Muscle of leg (tissue), 16 donors: Measurements from ENCODE around the gene ACSM4. TPM values are rescaled to one million over a fixed set of nuclear protein-coding genes. Genes with fewer than 3 reads are reported as not detected.
"Not testable (repeated sequence)": the region's sequence is repeated elsewhere in the genome, so short reads cannot be mapped to it uniquely, and the experiment has no call there.

Experiments used
- DNase-seq: peaks from one replicate; pipeline ENCODE4 v3.0.0; 2013
- H3K27ac ChIP-seq: one replicate; pipeline ENCODE4 v1.5.1; 2013; ENCODE audit warnings: mild to moderate bottlenecking, low read length, control low read depth
- H3K27me3 ChIP-seq: one replicate; pipeline ENCODE4 v1.6.1; 2013; ENCODE audit warnings: low read length; ENCODE audit not compliant: control insufficient read depth, insufficient read depth
- H3K36me3 ChIP-seq: one replicate; pipeline ENCODE4 v1.6.1; 2013; ENCODE audit warnings: low read length; ENCODE audit not compliant: control insufficient read depth, insufficient read depth
- H3K4me1 ChIP-seq: one replicate; pipeline ENCODE4 v1.6.1; 2013; ENCODE audit warnings: low read length; ENCODE audit not compliant: control insufficient read depth, insufficient read depth
- H3K4me3 ChIP-seq: one replicate; pipeline ENCODE4 v1.5.1; 2013; ENCODE audit warnings: low read length, control low read depth
- H3K9me3 ChIP-seq: replicated peaks from 2 replicates; pipeline ENCODE4 v1.6.1; 2013; ENCODE audit warnings: low read depth, low read length; ENCODE audit not compliant: control insufficient read depth
- WGBS: methylation state at CpG from one replicate; pipeline ENCODE4 v1.1.5; 2013; ENCODE audit warnings: missing lambda C conversion rate; ENCODE audit not compliant: insufficient coverage; 5-methylcytosine and 5-hydroxymethylcytosine counted together
- long read RNA-seq, 11 donors: transcript quantifications; one replicate each; lab custom pipeline, GENCODE V29; 2026
- polyA plus RNA-seq, 8 donors: library from polyadenylated mRNA; unstranded; fragments of 120-200 nt; gene quantifications; one replicate each; pipeline versions ENCODE4 v1.2.1 to v1.2.3, GENCODE V29; 2013; ENCODE audit warnings: inconsistent platforms in 1 of 8, low replicate concordance in 1 of 8; ENCODE audit not compliant: insufficient read length in 8 of 8, insufficient read depth in 1 of 8
- total RNA-seq: library from RNA; stranded (reverse); fragments of 120-200 nt; gene quantifications from one replicate; pipeline ENCODE4 v1.2.4, GENCODE V29; 2013

The ACSM4 gene, protein sequence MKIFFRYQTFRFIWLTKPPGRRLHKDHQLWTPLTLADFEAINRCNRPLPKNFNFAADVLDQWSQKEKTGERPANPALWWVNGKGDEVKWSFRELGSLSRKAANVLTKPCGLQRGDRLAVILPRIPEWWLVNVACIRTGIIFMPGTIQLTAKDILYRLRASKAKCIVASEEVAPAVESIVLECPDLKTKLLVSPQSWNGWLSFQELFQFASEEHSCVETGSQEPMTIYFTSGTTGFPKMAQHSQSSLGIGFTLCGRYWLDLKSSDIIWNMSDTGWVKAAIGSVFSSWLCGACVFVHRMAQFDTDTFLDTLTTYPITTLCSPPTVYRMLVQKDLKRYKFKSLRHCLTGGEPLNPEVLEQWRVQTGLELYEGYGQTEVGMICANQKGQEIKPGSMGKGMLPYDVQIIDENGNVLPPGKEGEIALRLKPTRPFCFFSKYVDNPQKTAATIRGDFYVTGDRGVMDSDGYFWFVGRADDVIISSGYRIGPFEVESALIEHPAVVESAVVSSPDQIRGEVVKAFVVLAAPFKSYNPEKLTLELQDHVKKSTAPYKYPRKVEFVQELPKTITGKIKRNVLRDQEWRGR
- not detected for total RNA-seq
- under 1 TPM in 7 of 8 donors, not detected in 1; 0.07 to 0.19 (median 0.11) TPM for polyA plus RNA-seq
- long read RNA-seq, donor 1: 0 reads
- long read RNA-seq, donor 2: 0 reads
- long read RNA-seq, donor 3: 0 reads
- long read RNA-seq, donor 4: 0 reads
- long read RNA-seq, donor 5, partial matches to known transcripts: 5 of 10 reads
- long read RNA-seq, donor 5, other reads (novel, unspliced or antisense): 5 of 10 reads
- long read RNA-seq, donor 6: 0 reads
- long read RNA-seq, donor 7: 0 reads
- long read RNA-seq, donor 8: 0 reads
- long read RNA-seq, donor 9: 0 reads
- long read RNA-seq, donor 10: 0 reads
- long read RNA-seq, donor 11: 0 reads

DNA sequence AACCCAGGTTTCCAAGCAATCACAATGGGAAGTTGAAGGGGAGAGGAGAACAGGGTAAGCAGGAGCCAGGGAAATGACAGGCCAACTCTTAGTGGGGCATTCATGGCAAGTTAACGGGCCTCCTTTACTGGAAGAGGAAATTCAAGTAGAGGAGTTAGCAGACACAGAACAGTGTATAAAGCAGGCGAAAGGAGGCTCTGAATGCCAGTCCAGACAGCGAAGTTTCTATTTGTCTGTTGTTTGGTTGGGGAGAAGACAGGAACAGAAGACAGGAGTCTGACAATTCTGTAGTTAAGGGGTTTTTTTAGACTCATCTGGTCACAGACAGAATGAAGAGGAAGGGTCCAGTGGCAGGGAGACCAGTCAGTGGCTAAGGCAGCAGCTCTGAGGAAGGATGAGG, at the start of gene ACSM4:
Gene ACSM4, plus strand, starts transcription at position 301 of the 400 bp plus-strand sequence. CDS start 260 bp downstream, outside the sequence.
- H3K27me3 ChIP-seq: no peaks in the 10 kb centered on the region
- no peak within 1 kb of the TSS for H3K27ac ChIP-seq
- no peaks in the 10 kb centered on the region for H3K9me3 ChIP-seq
- WGBS: 69% methylated on average over 3 of the region's 3 CpGs
- no peaks in the 10 kb centered on the region for H3K36me3 ChIP-seq
- no peak within 1 kb of the TSS for H3K4me3 ChIP-seq
- no peak for DNase-seq
- no peaks in the 10 kb centered on the region for H3K4me1 ChIP-seq

DNA sequence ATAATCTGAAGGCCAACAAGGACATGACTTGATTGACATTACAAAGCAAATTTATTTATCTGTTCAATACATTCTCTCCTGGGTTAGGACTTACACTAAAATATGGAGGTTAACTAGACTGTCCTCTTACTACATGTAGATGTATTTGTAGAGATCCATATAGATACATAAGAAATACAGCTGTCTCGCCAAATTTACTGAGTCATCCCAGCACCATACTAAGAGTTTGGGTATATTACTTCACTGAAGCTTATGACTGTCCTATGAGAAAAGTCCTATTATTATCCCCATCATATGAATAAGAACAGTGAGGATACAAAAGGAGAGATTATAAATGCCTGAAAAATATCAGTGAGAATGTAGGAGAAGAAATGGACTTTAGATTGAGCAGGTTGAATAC, 44.8 kb upstream of the ACSM4 start:
- H3K36me3 ChIP-seq: no peaks in the 10 kb centered on the region
- no peak overlapping the region for H3K4me3 ChIP-seq
- no peak overlapping the region for H3K27ac ChIP-seq
- WGBS: no CpG with 5 or more reads among the region's 1 CpG
- no peak for DNase-seq
- H3K27me3 ChIP-seq: no peaks in the 10 kb centered on the region
- no peaks in the 10 kb centered on the region for H3K9me3 ChIP-seq
- no peaks in the 10 kb centered on the region for H3K4me1 ChIP-seq

DNA sequence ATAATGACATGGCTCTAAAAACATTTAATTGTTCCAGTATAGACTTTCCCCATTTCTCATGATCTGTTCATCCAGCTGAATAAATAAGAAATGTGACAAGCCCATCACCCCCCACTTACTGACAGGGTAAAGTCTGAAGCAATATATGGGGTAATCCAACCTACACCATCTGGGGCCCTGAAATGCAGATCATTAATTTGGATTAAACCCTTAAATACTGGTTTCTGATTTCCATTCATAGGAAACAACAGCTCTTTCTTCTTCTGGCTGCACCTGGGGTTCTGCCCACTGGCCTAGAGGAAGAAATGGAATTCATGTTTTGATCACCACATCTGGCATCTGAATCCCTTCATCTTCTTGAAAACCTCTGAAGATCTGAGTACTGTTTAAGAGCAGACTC, 39.3 kb upstream of the ACSM4 start:
- no peaks in the 10 kb centered on the region for H3K4me1 ChIP-seq
- no peak overlapping the region for H3K27ac ChIP-seq
- DNase-seq: no peak
- no peaks in the 10 kb centered on the region for H3K27me3 ChIP-seq
- H3K36me3 ChIP-seq: no peaks in the 10 kb centered on the region
- no peak overlapping the region for H3K4me3 ChIP-seq
- H3K9me3 ChIP-seq: no peaks in the 10 kb centered on the region

DNA sequence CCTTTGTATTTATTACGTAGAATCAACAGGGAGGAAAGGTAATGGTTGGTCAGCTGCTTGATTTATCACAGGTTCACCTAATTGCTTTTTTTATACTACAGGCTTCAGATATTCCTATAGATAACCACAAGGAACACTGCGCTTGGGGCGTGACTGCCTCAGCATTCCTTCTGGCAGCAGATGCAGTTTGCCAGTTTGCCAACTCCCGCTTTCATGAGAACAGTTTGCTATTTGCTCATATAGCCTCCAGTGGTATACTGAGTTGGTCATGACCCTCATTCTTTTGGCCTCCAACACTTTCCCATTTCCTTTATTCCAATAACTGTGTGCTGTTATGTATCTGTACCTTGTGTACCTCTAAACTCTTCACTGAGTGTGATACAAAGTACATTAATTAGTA, 38.6 kb upstream of the ACSM4 start:
- H3K36me3 ChIP-seq: no peaks in the 10 kb centered on the region
- no peak overlapping the region for H3K4me3 ChIP-seq
- no peaks in the 10 kb centered on the region for H3K9me3 ChIP-seq
- no peaks in the 10 kb centered on the region for H3K4me1 ChIP-seq
- H3K27ac ChIP-seq: no peak overlapping the region
- no CpG with 5 or more reads among the region's 4 CpGs for WGBS
- DNase-seq: no peak
- H3K27me3 ChIP-seq: no peaks in the 10 kb centered on the region

DNA sequence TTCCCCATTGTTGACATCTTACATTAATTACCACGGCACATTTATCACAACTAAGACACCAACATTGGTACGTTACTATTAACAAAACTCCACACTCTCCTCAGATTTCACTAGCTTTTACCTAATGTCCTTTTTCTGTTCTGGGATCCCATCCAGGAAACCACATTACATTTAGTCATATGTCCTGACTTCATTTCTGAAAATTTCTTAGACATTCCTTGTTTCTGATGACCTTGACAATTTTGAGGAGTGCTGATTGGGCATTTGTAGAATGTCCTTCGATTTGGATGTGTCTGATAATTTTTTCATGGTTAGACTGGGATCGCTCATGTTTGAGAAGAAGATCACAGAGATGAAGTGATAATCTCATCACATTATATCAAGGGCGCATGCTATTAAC, 34.6 kb upstream of the ACSM4 start:
- no peak overlapping the region for H3K27ac ChIP-seq
- 39% methylated on average over 2 of the region's 5 CpGs for WGBS
- no peaks in the 10 kb centered on the region for H3K4me1 ChIP-seq
- H3K9me3 ChIP-seq: no peaks in the 10 kb centered on the region
- peak; percentile 1 for DNase-seq
- no peaks in the 10 kb centered on the region for H3K27me3 ChIP-seq
- no peaks in the 10 kb centered on the region for H3K36me3 ChIP-seq
- no peak overlapping the region for H3K4me3 ChIP-seq

DNA sequence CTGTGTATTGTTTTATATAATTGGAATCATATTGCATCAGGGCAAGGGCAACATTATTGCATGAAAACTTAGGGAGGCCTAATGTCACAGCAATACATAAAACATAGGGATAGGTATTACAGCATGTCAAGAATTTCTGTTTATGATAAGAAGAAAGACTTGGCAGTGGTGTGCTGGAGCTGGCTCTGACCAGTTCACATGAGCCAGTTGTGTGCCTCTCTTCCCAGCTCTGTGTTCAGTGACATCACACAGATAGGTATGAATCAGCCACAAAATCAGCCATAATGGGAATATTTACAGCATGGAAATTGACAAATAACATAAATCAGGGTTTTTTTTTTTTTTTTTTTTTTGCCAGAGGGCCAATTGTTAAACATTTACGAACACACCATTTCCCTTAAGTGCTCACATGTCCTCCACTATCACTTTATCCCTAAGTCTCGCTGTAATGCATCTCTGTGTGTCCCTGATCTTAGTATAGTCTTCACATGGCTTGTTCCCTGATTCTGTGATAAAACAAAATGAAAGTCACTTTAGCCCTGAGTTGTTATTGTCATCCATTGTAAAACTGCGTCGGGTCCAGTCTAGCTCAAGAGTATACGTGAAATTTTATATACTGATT, 31.9 kb upstream of the ACSM4 start:
- Histone ChIP-seq H3K27me3 (no peaks in the 10 kb centered on the region), H3K36me3 (no peaks in the 10 kb centered on the region), H3K27ac (no peak overlapping the region), H3K4me3 (no peak overlapping the region), H3K4me1 (no peaks in the 10 kb centered on the region), H3K9me3 (no peaks in the 10 kb centered on the region)
- 100% methylated on average over 2 of the region's 5 CpGs for whole genome bisulfite sequencing
- no peak for DNase-seq

DNA sequence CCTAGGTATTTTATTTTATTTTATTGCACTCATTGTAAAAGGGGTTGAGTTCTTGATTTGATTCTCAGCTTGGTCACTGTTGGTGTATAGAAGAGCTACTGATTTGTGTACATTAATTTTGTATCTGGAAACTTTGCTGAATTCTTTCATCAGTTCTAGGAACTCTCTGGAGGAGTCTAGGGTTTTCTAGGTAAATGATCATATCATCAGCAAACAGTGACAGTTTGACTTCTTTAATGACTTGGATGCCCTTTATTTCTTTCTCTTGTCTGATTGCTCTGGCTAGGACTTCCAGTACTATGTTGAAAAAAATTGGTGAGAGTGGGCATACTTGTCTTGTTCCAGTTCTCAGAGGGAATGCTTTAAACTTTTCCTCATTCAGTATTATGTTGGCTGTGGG, 28.4 kb upstream of the ACSM4 start:
- H3K27me3 ChIP-seq, DNase-seq, H3K27ac ChIP-seq, H3K4me3 ChIP-seq, H3K9me3 ChIP-seq, H3K36me3 ChIP-seq, H3K4me1 ChIP-seq: not testable (repeated sequence)

DNA sequence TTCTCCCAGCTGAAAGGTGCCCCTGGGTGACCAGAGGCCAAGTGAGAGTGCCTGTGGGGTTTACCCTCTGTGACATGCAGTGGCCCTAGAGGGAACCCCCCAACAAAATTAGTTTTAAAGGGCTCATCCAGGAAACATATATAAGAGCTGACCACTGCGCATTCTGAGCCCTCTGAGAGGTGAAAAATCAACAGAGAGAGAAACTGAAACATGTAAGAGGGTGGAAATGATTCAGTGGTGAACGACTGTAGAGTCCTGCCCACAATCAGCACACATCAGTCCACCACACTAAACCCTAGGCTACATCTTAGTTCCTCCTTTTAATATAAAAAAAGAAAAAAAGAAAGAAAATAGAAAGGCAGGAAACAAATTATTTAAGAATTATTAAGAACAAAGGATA, 21.0 kb upstream of the ACSM4 start:
- Histone ChIP-seq H3K27me3 (no peaks in the 10 kb centered on the region), H3K27ac (no peak overlapping the region), H3K36me3 (no peaks in the 10 kb centered on the region), H3K4me1 (no peaks in the 10 kb centered on the region), H3K4me3 (no peak overlapping the region), H3K9me3 (no peaks in the 10 kb centered on the region)
- DNase-seq: no peak
- no CpG with 5 or more reads among the region's 2 CpGs for WGBS

DNA sequence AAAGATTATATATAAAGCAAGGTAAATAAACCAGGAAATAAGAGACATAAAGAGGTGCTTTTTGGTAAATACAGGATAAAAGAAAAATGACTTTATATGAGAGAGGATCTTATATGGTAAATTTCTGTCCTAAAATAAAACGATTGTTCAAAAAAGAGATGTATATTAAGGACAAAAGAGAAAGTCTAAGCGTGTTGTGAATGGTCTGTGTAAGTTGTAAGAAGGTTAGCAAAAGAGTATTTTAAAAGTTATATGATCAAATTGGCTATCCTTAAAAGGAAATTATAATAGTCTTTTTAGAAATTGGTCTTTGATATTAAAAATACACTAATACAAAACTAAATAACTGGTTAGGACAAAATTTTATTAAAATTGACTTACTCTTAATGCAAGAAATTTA, 14.1 kb upstream of the ACSM4 start:
- no peak for DNase-seq
- no CpG with 5 or more reads among the region's 2 CpGs for WGBS
- Histone ChIP-seq H3K4me1 (no peaks in the 10 kb centered on the region), H3K4me3 (no peak overlapping the region), H3K36me3 (no peaks in the 10 kb centered on the region), H3K9me3 (no peaks in the 10 kb centered on the region), H3K27ac (no peak overlapping the region), H3K27me3 (no peaks in the 10 kb centered on the region)

DNA sequence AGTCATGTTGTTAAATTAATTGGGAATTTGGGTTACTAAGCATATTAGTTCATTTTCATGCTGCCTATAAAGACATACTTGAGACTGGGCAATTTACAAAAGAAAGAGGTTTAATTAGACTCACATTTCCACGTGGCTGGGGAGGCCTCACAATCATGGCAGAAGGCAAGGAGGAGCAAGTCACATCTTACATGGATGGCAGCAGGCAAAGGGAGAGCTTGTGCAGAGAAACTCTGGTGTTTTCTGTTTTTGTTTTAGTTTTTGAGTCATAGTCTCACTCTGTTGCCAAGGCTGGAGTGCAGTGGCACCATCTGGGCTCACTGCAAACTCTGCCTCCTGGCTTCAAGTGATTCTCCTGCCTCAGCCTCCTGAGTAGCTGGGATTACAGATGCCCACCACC, 13.3 kb upstream of the ACSM4 start:
- 17% methylated on average over 1 of the region's 1 CpG for WGBS
- H3K27me3 ChIP-seq, H3K36me3 ChIP-seq, H3K9me3 ChIP-seq, H3K4me3 ChIP-seq, H3K27ac ChIP-seq, H3K4me1 ChIP-seq, DNase-seq: not testable (repeated sequence)
